NCI-H524 treated with DMSO at 0.1 percent for 48 hours (cell line): ENCODE measurements around the gene CENPX.
A peak's percentile ranks its signal among the peaks of the same experiment; 100 is the strongest.

Experiments used
- DNase-seq: peaks from one replicate; lab custom pipeline; 2025; lab: John Stamatoyannopoulos, UW

The CENPX gene

DNA sequence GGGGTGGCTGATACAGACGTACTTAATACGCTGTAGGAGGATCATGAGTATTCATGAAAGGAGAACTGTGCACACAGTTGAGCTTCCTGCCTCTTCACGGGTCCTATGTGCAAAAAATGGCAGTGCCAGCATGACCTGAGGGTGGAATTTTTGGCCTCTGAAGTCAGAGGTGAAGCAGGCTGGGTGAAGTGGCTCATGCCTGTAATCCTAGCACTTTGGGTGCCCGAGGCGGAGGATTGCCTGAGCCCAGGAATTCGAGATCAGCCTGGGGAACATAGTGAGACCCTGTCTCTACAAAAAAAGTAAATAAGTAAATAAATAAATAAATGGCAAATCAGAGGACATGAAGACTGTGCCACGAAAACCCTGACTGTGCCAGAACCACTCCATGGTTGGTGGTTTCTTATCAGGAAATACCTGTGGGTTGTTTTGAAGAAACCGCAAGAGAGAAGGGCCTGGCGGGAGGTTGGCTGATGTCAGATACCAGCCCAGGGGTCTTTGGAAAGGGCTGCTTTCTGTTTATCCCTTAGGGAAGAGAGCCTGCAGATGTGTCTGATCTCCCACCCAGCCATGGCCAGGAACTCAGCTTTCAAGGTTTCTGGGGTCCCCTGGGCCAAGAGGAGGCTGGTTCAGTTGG lies 41.9 kb downstream of the CENPX start:
- DNase-seq = no peak

DNA sequence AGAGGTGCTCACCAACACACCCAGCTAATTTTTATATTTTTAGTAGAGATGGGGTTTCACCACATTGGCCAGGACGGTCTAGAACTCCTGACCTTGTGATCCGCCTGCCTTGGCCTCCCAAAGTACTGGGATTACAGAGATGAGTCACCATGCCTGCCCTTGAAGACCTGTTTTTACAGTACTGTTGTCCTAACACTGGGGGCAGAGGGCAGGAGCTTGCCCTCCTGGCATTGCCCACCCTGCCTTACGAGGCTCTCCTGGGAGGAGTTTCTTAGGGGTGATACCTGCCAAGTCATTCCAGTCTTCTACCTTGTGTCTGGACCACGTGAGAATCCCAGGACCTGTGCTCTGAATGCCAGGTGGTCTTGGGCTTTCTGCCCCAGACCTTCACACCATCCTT lies 42.6 kb downstream of the CENPX start:
- no peak for DNase-seq

DNA sequence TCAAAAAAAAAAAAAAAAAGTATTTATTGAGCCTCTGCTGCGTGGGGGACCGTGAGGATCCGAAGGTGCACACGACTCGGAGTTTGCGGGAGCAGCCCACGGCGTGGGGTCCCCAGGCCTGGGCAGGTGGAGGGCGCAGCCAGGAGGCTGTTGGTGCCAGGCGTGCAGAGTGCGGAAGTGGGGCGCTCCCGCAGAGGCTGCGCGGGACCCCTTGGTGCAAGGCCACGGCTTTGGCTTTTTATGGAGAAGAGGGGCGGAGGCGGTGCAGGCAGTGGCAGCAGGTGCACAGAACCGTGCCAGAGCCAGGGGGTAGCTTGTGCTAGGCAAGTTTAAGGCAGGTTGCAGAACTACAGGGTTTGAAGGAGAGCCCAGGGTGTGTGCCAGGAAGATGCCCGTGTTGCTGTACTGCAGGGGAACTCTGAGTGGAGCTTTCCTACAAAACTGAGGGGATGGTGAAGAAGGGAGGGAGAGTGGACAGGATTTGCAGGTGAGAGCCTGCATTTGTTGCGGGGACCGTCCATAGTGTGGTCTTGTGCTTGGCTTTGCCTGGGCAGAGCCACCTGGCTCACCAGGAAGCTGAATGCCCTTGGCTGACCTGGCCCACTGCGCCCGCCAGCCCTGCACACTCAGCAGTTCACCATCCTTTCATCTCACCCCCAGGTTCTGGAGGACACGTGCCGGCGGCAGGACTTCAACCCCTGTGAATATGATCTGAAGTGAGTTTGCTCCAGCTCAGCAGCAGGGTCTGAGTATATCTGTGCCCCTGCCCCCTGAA lies 44.0 kb downstream of the CENPX start:
- no peak for DNase-seq

DNA sequence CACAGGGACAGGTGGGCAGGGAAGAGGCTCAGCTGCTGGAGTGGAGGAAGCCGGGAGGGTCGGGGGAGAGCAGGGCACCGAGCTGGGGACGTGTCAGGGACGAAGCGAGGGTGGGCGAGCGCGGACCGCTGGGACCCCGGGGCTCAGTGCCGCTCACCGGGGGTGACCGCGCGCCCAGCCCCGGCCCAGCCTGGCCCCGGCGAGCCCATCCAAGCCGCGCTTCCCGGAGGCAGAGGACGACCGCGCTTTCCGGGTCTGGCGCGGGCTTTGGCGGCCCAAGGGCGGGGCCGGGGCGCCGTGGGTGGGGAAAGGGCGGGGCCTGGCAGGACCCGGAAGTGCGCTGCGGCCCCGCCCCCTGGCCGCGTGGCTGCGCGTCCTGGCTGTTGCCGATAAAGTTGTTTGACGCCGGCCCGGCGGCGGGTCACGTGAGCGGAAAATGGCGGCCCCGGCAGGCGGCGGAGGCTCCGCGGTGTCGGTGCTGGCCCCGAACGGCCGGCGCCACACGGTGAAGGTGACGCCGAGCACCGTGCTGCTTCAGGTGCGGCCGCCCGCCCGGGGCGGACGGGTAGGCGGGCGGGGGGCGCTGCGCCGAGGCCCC lies 45.4 kb downstream of the CENPX start, which contains the start of gene ASPSCR1:
Gene ASPSCR1 (plus strand): TSS at position 419 of the 598 bp plus-strand sequence. CDS start 18 bp downstream, at position 437.
- peak; percentile 45 for DNase-seq

DNA sequence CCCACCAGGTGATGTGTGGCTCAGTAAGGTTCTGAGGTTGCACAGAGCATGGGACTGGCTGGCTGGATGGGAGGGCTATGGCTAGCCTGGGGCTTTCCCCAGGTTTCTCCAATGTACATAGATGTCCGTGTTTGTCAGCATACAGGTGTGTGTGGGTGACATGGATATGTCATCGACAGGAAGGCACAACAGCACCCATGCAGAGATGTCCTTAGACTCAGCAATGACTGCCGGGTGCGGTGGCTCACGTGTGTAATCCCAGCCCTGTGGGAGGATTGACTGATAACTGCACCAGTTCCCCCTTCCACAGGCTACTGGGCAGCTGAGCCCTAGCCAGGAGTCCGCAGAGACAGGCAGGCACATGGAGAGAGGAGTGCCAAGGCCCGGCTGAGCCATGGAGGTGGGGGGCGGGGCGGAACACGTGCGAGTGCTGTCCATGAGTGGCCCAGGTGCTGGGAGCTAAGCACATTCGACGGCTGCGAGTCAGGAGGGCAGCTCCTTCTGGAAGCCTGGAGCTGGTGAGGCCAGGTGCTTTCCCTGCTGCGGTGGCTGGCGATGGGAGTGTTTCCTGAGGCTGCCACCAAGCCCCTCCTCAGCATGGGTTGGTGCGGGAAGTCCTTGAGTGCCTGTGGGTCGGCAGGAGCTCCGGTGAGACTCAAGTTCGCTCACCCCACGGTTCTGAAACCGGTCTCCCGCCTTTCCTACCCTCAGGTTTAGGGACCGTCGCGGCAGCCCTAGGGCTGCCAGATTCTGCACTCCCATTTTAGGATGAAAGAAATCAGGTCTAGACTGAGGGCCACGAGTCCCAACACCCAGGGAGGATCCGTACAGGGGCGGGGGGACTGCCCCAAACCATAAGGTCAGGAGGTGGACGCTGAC lies 46.1 kb downstream of the CENPX start:
- no peak for DNase-seq

DNA sequence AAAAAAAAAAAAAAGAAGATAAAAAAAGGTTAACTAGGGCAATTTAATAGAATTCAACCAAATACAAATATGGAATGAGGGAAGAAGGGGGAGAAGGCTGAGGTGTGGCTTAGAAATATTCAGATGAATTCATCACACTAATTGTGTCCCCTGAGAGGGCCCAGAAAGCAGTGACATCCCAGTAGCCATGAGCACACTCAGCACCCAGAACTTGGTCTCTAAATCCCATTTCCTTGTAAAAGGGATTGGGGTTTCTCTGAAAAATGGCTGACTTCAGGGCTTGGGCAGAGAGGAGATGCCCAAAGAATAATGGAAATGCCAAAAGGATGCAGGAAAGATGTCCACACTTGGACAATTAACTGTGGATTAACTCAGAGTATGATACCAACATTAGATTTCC lies 49.2 kb downstream of the CENPX start:
- DNase-seq = no peak

DNA sequence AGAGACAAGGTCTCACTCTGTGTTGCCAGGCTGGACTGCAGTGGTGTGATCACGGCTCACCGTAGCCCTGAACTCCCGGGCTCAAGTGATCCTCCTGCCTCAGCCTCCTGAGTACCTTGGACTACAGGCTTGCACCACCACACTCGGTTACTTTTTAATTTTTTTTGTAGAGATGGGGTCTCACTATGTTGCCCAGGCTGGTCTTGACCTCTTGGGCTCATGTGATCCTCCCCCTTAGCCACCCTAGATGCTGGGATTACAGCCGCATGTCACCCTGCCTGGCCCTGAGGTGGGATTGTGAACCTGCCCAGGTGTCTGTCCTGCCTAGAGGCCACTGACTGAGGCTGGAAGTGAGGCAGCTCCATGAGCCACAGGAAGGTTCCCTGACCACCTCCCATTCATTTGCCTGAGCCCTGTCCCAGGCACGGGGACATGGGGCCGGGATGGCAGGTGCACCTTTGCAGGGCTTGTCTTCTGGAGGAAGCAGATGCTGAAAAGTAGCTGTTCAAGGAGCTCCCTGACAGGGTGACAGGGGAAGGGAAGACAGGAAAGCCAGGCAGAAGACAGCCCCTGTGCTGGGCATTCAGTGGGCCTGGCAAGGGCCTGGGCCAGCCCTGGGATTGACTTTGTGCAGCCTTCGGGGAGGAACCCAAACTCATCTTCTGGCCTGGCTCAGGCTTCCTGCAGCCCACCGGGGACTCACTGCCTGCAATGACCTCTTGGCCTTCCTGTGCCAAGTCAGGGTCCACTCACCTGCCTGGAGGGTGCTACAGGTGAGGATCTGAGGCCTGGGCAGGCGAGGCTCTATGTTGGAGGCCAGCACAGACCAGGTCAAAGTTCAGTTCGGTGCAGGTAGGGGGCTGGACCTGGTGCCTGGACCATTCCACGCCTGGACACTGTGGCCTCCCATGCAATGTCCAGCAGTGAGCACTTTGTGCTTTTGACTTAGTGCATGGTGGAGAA lies 53.5 kb downstream of the CENPX start:
- no peak for DNase-seq
